GM12891 (cell line): Measurements from ENCODE around the gene ENPEP.

Experiments used
- POLR2A ChIP-seq: IDR thresholded peaks from 2 replicates; pipeline ENCODE4 v1.6.1; 2011; ENCODE audit warnings: low read depth, low read length, control low read depth
- POLR2AphosphoS5 ChIP-seq: IDR thresholded peaks from 2 replicates; pipeline ENCODE4 v1.6.1; 2011; ENCODE audit warnings: low read depth, low read length, control low read depth
- POU2F2 ChIP-seq: IDR thresholded peaks from 2 replicates; pipeline ENCODE4 v1.6.1; 2011; ENCODE audit warnings: low read depth, mild to moderate bottlenecking, control low read depth, low read length, moderate library complexity
- SPI1 ChIP-seq: IDR thresholded peaks from 2 replicates; pipeline ENCODE4 v1.6.1; 2011; ENCODE audit warnings: low read depth, low read length, control low read depth
- TAF1 ChIP-seq: IDR thresholded peaks from 2 replicates; pipeline ENCODE4 v1.6.1; 2011; ENCODE audit warnings: low read depth, low read length, control low read depth

DNA sequence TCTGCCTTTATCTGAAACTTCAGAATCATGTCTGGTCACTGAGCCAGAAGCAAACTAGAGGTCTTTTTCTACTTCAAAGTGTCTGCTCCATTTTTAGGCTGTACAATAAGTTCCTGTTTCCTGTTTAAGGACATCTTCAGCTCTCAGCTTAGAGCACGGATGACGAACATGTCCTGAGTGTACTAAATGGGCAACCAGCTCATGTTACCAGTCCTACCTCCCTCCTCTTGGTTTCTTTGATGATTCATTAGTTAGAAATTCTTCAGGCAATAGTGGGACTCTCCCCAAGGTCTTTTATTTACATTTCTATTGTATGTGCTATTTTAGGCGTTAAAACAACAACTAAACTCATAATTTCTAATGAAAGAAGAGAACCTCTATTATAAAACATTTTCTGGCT lies 58.0 kb downstream of the ENPEP start:
- TF ChIP-seq TAF1 (no peak), POLR2AphosphoS5 (no peak), SPI1 (no peak), POLR2A (no peak), POU2F2 (no peak)
